Esophagus muscularis mucosa (tissue), 4 donors: ENCODE data around the gene GPM6B. TPM values are rescaled to one million over a fixed set of nuclear protein-coding genes. Genes with fewer than 3 reads are reported as not detected.

ENCODE experiments used
- DNase-seq: peaks from one replicate; pipeline ENCODE4 v3.0.0-alpha.2; 2017; ENCODE audit errors: extremely low spot score
- H3K27ac ChIP-seq, 4 donors: fragments of 200-600 bp; sonication (generic); replicated peaks in 1 of 4; 1 replicate in 3 of 4; 2 replicates in 1 of 4; pipeline ENCODE4 v1.5.1; 2016 to 2019; ENCODE audit warnings: mild to moderate bottlenecking in 1 of 4
- H3K27me3 ChIP-seq, 4 donors: fragments of 200-600 bp; sonication (generic); one replicate each; pipeline versions ENCODE4 v1.5.1 to v1.6.0; 2016 to 2019
- H3K36me3 ChIP-seq, 4 donors: fragments of 200-600 bp; sonication (generic); one replicate each; pipeline ENCODE4 v1.5.1; 2016 to 2019
- H3K4me1 ChIP-seq, 4 donors: fragments of 200-600 bp; sonication (generic); one replicate each; pipeline ENCODE4 v1.5.1; 2016 to 2019
- H3K4me3 ChIP-seq, 4 donors: fragments of 200-600 bp; sonication (generic); 1 replicate in 2 of 4; 2 replicates in 2 of 4; pipeline ENCODE4 v1.5.1; 2016 to 2019; ENCODE audit warnings: mild to moderate bottlenecking in 4 of 4, moderate library complexity in 1 of 4
- H3K9me3 ChIP-seq, 4 donors: fragments of 200-600 bp; sonication (generic); 1 replicate in 3 of 4; 2 replicates in 1 of 4; pipeline ENCODE4 v1.5.1; 2016 to 2019
- CTCF ChIP-seq, 3 experiments: fragments of 200-600 bp in 2 of 3; fragments of 450-650 bp in 1 of 3; sonication (generic) in 2 of 3; IDR thresholded peaks; one replicate each; pipeline ENCODE4 v1.5.1; 2017 to 2019; ENCODE audit warnings: antibody characterized with exemption in 3 of 3, mild to moderate bottlenecking in 2 of 3, moderate library complexity in 1 of 3
- EP300 ChIP-seq: sonication (generic); formaldehyde crosslinking; IDR thresholded peaks from one replicate; pipeline ENCODE4 v1.6.1; 2017; ENCODE audit warnings: antibody characterized with exemption
- POLR2A ChIP-seq: fragments of 450-650 bp; IDR thresholded peaks from one replicate; pipeline ENCODE4 v1.6.1; 2017; ENCODE audit warnings: antibody characterized with exemption, moderate library complexity, mild to moderate bottlenecking, low read depth
- POLR2AphosphoS5 ChIP-seq, 2 donors: sonication (generic); formaldehyde crosslinking; IDR thresholded peaks; one replicate each; pipeline ENCODE4 v1.6.1; 2017; ENCODE audit warnings: antibody characterized with exemption in 2 of 2
- WGBS: methylation state at CpG from one replicate; pipeline ENCODE4 v1.1.5; 2018; 5-methylcytosine and 5-hydroxymethylcytosine counted together
- intact Hi-C: fragments of 100-400 bp; cut with DNase I; formaldehyde crosslinking; loops from one replicate; pipeline ENCODE4 v1.15.1; 2023
- total RNA-seq, 4 donors: library from RNA; depleted of rRNA; stranded (reverse); fragments of >200 nt; gene quantifications; one replicate each; pipeline versions ENCODE4 v1.1.0 to v1.2.1, GENCODE V29; 2016

GPM6B gene
- total RNA-seq, 4 donors from 2014 or later, result 33.2 to 57.2 (median 45.2) TPM

GRCh38 chrX:13768939-13769338 lies 48.0 kb downstream of the GPM6B start:
- Histone ChIP-seq H3K27me3 (no peaks in the 10 kb centered on the region), H3K4me3 (no peak overlapping the region), H3K9me3 (no peaks in the 10 kb centered on the region), H3K4me1 (peaks cover 4 to 11% (median 5%) of the 10 kb centered on the region in 4 donors), H3K36me3 (peaks cover 0 to 42% (median 29%) of the 10 kb centered on the region in 4 donors), H3K27ac (no peak overlapping the region)
- intact Hi-C loops, result no loop called here
- DNase-seq, result no peak
- TF ChIP-seq POLR2A (no peak), EP300 (no peak), CTCF (IDR thresholded peaks at IDR 0.05) (no peak), POLR2AphosphoS5 (IDR thresholded peaks at IDR 0.05) (no peak)
- 92% methylated on average over 4 of the region's 4 CpGs for WGBS

GRCh38 chrX:13764765-13765164 lies 52.1 kb downstream of the GPM6B start:
- peaks cover 6 to 27% (median 14%) of the 10 kb centered on the region in 4 donors for H3K4me1 ChIP-seq
- TF ChIP-seq EP300 (no peak), POLR2A (no peak), CTCF (IDR thresholded peaks at IDR 0.05) (peak in 1 of 3 experiments; percentile 13), POLR2AphosphoS5 (IDR thresholded peaks at IDR 0.05) (no peak)
- no peak overlapping the region for H3K4me3 ChIP-seq
- H3K27ac ChIP-seq, result peak overlapping the region; percentile 15 to 55 (median 28)
- no peaks in the 10 kb centered on the region for H3K9me3 ChIP-seq
- intact Hi-C loops, result no loop called here
- WGBS, result 68% methylated on average over 6 of the region's 6 CpGs
- no peaks in the 10 kb centered on the region for H3K27me3 ChIP-seq
- no peak for DNase-seq
- H3K36me3 ChIP-seq, result peaks cover 0 to 46% (median 44%) of the 10 kb centered on the region in 4 donors

- 65% methylated on average over 7 of the region's 7 CpGs for whole genome bisulfite sequencing
- Histone ChIP-seq H3K4me1 (peaks cover 6 to 27% (median 14%) of the 10 kb centered on the region in 4 donors), H3K9me3 (no peaks in the 10 kb centered on the region), H3K27ac (peak overlapping the region; percentile 15 to 55 (median 28)), H3K4me3 (no peak overlapping the region), H3K27me3 (no peaks in the 10 kb centered on the region), H3K36me3 (peaks cover 0 to 46% (median 42%) of the 10 kb centered on the region in 4 donors)
- intact Hi-C loops, result no loop called here
- TF ChIP-seq POLR2A (no peak), CTCF (IDR thresholded peaks at IDR 0.05) (no peak), POLR2AphosphoS5 (IDR thresholded peaks at IDR 0.05) (no peak), EP300 (no peak)
- no peak for DNase-seq
Measured at GRCh38 chrX:13764281-13764680, 52.6 kb downstream of the GPM6B start.

GRCh38 chrX:13763489-13763888 lies 53.4 kb downstream of the GPM6B start:
- peaks cover 6 to 27% (median 14%) of the 10 kb centered on the region in 4 donors for H3K4me1 ChIP-seq
- H3K9me3 ChIP-seq, result no peaks in the 10 kb centered on the region
- intact Hi-C loops, result no loop called here
- no peak for DNase-seq
- 69% methylated on average over 8 of the region's 8 CpGs for WGBS
- TF ChIP-seq POLR2AphosphoS5 (IDR thresholded peaks at IDR 0.05) (peak; percentile 44 to 45), CTCF (IDR thresholded peaks at IDR 0.05) (peak in 1 of 3 experiments; percentile 15), EP300 (no peak), POLR2A (no peak)
- H3K27me3 ChIP-seq, result no peaks in the 10 kb centered on the region
- peak overlapping the region in 1 of 4 donors; percentile 12 for H3K4me3 ChIP-seq
- H3K27ac ChIP-seq, result peak overlapping the region in 3 of 4 donors; percentile 23 to 55 (median 33)
- H3K36me3 ChIP-seq, result peaks cover 0 to 48% (median 41%) of the 10 kb centered on the region in 4 donors
